Astrocyte of the spinal cord (primary cell): ENCODE data around the gene TNFRSF8.
A peak's percentile ranks its signal among the peaks of the same experiment; 100 is the strongest.

Experiments used
- DNase-seq: peaks from one replicate; pipeline ENCODE4 v3.0.0; 2011; ENCODE audit warnings: low read depth, low spot score
- H3K4me3 ChIP-seq: 2 replicates; pipeline ENCODE4 v1.5.1; 2011; ENCODE audit warnings: low read depth, mild to moderate bottlenecking, low read length, moderate library complexity
- in situ Hi-C: cut with HindIII; loops from 2 replicates; pipeline ENCODE4 v1.10.0; 2017; ENCODE audit warnings: low sequenced_read_pairs
- TF ChIP-seq, protein P1 (sequence below): IDR thresholded peaks from 2 replicates; pipeline ENCODE4 v1.5.1; 2012; ENCODE audit warnings: low read depth, mild to moderate bottlenecking, low read length, inconsistent platforms

The TNFRSF8 gene

DNA sequence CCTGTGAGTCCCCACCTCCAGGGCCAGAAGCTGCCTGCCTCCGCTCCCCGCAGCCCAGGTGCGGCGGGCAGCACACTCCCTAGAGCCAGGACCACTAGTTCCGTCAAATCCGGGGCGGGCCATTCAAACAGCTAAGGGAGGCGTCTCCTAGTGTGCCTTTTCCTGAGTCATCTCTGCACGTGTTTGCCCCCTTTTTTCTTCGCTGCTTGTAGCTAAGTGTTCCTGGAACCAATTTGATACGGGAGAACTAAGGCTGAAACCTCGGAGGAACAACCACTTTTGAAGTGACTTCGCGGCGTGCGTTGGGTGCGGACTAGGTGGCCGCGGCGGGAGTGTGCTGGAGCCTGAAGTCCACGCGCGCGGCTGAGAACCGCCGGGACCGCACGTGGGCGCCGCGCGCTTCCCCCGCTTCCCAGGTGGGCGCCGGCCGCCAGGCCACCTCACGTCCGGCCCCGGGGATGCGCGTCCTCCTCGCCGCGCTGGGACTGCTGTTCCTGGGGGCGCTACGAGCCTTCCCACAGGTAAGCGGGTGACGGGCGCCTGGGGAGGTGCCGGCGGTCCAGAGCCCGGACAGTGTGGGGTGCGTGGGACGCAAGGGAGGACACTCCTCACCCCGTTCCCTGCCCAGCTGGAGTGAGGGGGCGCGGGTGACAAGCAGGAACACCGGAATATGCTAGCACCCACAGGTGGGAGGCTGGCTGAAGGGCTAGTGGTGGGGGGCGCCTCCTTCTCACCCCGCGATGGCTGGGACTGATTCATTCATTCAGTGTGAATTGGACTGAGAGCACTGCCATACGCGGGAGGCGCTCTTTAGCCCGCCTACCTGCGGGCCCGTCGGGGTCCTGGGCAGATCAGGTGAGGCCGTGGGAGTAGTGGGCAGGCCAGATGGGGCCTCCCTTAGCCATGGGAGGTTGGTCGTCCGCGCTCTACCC lies at the start of gene TNFRSF8:
TNFRSF8 (plus strand) TSS at position 163 of the 932 bp plus-strand sequence; CDS start at position 459, 296 bp downstream.
- in situ Hi-C loops = no loop called here
- DNase-seq = no peak
- H3K4me3 ChIP-seq = no peak within 1 kb of the TSS
- TF ChIP-seq, protein P1, sequence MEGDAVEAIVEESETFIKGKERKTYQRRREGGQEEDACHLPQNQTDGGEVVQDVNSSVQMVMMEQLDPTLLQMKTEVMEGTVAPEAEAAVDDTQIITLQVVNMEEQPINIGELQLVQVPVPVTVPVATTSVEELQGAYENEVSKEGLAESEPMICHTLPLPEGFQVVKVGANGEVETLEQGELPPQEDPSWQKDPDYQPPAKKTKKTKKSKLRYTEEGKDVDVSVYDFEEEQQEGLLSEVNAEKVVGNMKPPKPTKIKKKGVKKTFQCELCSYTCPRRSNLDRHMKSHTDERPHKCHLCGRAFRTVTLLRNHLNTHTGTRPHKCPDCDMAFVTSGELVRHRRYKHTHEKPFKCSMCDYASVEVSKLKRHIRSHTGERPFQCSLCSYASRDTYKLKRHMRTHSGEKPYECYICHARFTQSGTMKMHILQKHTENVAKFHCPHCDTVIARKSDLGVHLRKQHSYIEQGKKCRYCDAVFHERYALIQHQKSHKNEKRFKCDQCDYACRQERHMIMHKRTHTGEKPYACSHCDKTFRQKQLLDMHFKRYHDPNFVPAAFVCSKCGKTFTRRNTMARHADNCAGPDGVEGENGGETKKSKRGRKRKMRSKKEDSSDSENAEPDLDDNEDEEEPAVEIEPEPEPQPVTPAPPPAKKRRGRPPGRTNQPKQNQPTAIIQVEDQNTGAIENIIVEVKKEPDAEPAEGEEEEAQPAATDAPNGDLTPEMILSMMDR = no peak

GRCh38 chr1:12014141-12014991 lies 48.7 kb upstream of the TNFRSF8 start:
- in situ Hi-C loops = no loop called here
- no peak for DNase-seq
- TF ChIP-seq, protein P1 = no peak
- H3K4me3 ChIP-seq = no peak overlapping the region

- DNase-seq = no peak
- H3K4me3 ChIP-seq = no peak overlapping the region
- in situ Hi-C loops = no loop called here
- TF ChIP-seq, protein P1 = no peak
Measured at GRCh38 chr1:12015001-12015491, 48.1 kb upstream of the TNFRSF8 start.

DNA sequence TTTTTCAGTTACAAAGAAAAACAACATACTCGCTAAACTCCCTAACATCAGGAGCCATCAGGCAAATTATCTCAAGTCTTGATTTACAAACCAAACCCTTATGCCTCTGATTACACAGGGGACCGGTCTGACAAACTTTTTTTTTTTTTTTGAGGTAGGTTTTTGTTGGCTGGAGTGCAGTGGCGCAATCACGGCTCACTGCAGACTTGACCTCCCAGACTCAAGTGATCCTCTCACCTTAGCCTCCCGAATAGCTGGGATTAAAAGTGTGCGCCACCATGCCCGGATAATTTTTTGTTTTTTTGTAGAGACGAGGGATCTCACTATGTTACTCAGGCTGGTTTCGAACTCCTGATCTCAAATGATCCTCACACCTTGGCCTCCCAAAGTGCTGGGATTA lies 47.6 kb upstream of the TNFRSF8 start:
- TF ChIP-seq, protein P1 = no peak
- no peak overlapping the region for H3K4me3 ChIP-seq
- in situ Hi-C loops = no loop called here
- DNase-seq = no peak

DNA sequence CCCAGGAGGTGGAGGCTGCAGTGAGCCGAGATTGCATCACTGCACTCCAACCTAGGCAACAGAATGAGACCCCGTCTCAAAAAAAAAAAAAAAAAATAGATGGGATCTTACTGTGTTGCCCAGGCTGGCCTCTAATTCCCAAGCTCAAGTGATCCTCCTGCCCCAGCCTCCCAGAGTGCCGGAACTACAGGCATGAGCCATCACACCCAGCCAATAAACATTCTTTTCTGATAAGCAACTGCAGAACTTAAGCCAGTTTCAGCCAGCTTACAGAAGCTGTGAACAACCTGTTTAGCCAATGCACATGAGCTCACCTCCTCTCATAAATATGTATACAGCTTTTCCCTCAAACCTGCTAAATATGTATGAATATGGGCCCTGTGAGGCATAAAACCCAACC lies 46.9 kb upstream of the TNFRSF8 start:
- TF ChIP-seq, protein P1 = no peak
- H3K4me3 ChIP-seq = no peak overlapping the region
- in situ Hi-C loops = no loop called here
- DNase-seq = no peak

DNA sequence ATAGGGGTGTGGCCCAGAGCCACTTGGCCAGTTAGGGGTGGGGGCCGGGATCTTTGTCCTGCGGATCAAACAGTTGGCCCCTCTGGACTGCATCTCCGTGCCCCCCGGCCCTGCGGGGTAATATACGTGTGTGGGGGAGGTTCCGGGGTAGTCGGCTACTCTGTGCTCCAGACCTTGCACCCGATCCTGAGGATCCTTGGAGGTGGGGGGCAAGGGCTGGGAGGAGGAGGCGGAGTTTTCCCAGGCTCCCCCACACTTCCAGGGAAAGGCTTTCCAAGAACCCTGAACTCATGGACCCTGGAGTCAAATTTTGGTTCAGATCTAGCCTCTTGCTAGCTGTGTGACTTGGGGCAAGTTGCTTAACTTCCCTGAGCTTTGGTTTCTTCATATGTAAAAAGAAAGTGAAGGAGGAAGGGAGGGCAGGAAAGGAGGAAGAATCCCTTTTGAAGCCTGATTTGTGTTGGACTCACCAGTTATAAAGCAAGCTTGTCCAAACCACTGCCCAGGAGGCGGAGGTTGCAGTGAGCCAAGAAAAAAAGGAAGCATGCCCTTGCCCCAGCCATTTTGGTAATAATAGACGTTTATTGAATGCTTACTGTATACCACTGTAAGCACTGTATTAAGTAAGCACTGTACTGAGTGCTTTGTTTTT lies 43.1 kb upstream of the TNFRSF8 start:
- in situ Hi-C loops = no loop called here
- TF ChIP-seq, protein P1 = no peak
- H3K4me3 ChIP-seq = peak overlapping the region; percentile 71
- no peak for DNase-seq
